Activated CD4-positive, alpha-beta memory T cell treated with anti-CD3 and anti-CD28 coated beads, Interleukin-2, amount 10 ng/mL, durations not matched to agents 7 days and 5 days (primary cell): ENCODE data around the gene CRACDL. TPM values are rescaled to one million over a fixed set of nuclear protein-coding genes. Genes with fewer than 3 reads are reported as not detected.
A peak's percentile ranks its signal among the peaks of the same experiment; 100 is the strongest.

Source experiments
- CTCF ChIA-PET: fragments of 350-600 bp; sonication (Branson Sonifier 250); formaldehyde crosslinking; loops from one replicate; lab custom pipeline; 2021; ENCODE audit warnings: antibody characterized with exemption, inconsistent platforms; lab: Charles Lee
- POLR2A ChIA-PET: fragments of 350-600 bp; sonication (Branson Sonifier 250); formaldehyde crosslinking; loops from one replicate; lab custom pipeline; 2021; ENCODE audit warnings: antibody characterized with exemption; lab: Charles Lee
- DNase-seq: peaks from one replicate; pipeline ENCODE4 v3.0.0-alpha.2; 2020
- H3K27ac Mint-ChIP-seq: one replicate; pipeline ENCODE4 v1.8.0; 2021; ENCODE audit warnings: mild to moderate bottlenecking, mixed read lengths
- H3K27me3 Mint-ChIP-seq: one replicate; pipeline ENCODE4 v1.8.0; 2021; ENCODE audit warnings: mixed read lengths
- H3K36me3 Mint-ChIP-seq: one replicate; pipeline ENCODE4 v1.8.0; 2021; ENCODE audit warnings: low read depth, mixed read lengths
- H3K4me1 Mint-ChIP-seq: one replicate; pipeline ENCODE4 v1.8.0; 2021; ENCODE audit warnings: mixed read lengths
- H3K4me3 Mint-ChIP-seq: one replicate; pipeline ENCODE4 v1.8.0; 2021; ENCODE audit warnings: mild to moderate bottlenecking, mixed read lengths
- H3K9me3 Mint-ChIP-seq: one replicate; pipeline ENCODE4 v1.8.0; 2021; ENCODE audit warnings: mixed read lengths
- total RNA-seq, 2 experiments: library from RNA; stranded (reverse); gene quantifications; one replicate each; pipeline ENCODE4 v1.2.3, GENCODE V29; 2021

CRACDL gene, protein sequence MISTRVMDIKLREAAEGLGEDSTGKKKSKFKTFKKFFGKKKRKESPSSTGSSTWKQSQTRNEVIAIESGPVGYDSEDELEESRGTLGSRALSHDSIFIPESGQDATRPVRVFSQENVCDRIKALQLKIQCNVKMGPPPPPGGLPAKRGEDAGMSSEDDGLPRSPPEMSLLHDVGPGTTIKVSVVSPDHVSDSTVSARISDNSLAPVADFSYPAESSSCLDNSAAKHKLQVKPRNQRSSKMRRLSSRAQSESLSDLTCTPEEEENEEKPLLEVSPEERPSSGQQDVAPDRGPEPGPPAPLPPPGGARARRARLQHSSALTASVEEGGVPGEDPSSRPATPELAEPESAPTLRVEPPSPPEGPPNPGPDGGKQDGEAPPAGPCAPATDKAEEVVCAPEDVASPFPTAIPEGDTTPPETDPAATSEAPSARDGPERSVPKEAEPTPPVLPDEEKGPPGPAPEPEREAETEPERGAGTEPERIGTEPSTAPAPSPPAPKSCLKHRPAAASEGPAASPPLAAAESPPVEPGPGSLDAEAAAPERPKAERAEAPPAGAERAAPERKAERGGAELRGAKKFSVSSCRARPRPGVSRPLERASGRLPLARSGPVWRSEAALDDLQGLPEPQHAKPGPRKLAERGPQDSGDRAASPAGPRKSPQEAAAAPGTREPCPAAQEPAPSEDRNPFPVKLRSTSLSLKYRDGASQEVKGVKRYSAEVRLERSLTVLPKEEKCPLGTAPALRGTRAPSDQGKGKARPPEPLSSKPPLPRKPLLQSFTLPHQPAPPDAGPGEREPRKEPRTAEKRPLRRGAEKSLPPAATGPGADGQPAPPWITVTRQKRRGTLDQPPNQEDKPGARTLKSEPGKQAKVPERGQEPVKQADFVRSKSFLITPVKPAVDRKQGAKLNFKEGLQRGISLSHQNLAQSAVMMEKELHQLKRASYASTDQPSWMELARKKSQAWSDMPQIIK
- under 1 TPM; 0.18 to 0.20 TPM for total RNA-seq

DNA sequence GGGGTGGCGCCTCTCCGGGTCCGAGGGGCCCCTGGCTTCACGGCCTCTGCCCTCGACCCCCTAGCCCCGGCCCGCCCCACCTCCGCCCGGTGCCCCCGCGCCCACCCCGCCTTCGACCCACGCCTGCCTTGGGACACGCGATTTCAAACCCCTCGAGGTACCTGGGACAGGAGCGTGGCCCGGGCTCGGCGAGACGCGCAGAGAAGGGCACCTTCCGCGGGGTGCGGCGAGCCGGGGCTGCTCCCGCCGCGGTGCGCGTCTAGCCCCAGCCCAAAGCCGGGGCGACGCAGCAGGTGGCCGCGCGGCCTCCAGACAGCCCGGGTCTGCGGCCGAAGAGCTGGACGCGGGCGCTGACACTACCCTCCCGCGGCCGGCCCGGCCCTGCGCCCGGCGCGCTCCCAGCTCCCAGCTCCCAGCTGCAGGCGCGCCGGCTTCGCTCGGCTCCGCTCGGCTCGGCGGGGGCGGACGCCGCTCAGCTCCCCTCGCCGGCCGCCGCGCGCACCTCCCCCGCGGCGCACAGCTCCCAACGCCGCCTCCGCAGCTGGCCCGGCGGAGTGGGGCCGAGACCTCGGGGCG is at the start of gene CRACDL:
Gene CRACDL (minus strand): TSS at position 449 of the 576 bp plus-strand sequence. CDS start 89,425 bp downstream, outside the sequence.
- Mint-ChIP-seq H3K4me1 (peaks cover 10% of the 10 kb centered on the region), H3K9me3 (no peaks in the 10 kb centered on the region), H3K4me3 (peak within 1 kb of the TSS; percentile 38), H3K36me3 (peaks cover 3% of the 10 kb centered on the region), H3K27ac (no peak within 1 kb of the TSS), H3K27me3 (peaks cover 72% of the 10 kb centered on the region)
- ChIA-PET CTCF (interaction anchor here (1.0 kb wide), 1 partner anchor 30 kb away, joined by 4 read pairs; no protein-coding TSS in a partner anchor), POLR2A (no interaction called here)
- DNase-seq: no peak

DNA sequence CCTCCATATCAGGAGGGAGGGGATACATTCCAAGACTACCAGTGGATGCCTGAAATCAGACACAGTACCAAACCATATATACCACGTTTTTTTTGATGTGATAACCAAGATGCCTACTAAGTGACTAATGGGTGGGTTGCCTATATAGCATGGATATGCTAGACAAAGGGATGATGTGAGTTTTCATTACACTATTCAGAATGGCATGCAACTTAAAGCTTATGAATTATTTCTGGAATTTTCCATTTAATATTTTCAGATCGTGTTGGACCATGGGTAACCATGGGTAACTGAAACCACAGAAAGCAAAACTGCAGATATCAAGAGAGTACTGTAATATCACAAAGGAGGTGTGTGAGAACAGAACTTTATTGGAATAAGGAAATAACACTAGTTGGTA is 39.6 kb upstream of the CRACDL start:
- no peak overlapping the region for H3K4me3 Mint-ChIP-seq
- peaks cover 18% of the 10 kb centered on the region for H3K9me3 Mint-ChIP-seq
- ChIA-PET CTCF (no interaction called here), POLR2A (no interaction called here)
- H3K27me3 Mint-ChIP-seq: peaks cover 19% of the 10 kb centered on the region
- H3K36me3 Mint-ChIP-seq: peaks cover 2% of the 10 kb centered on the region
- no peak for DNase-seq
- H3K27ac Mint-ChIP-seq: no peak overlapping the region
- H3K4me1 Mint-ChIP-seq: no peaks in the 10 kb centered on the region

GRCh38 chr2:98972582-98973167 is 36.6 kb upstream of the CRACDL start:
- DNase-seq: no peak
- CTCF ChIA-PET: no interaction called here
- POLR2A ChIA-PET: no interaction called here

GRCh38 chr2:98959810-98960507 is 23.9 kb upstream of the CRACDL start:
- Mint-ChIP-seq H3K27ac (no peak overlapping the region), H3K9me3 (peaks cover 8% of the 10 kb centered on the region), H3K4me1 (no peaks in the 10 kb centered on the region), H3K36me3 (no peaks in the 10 kb centered on the region), H3K27me3 (peaks cover 32% of the 10 kb centered on the region), H3K4me3 (no peak overlapping the region)
- CTCF ChIA-PET: no interaction called here
- DNase-seq: no peak
- POLR2A ChIA-PET: no interaction called here

More at GRCh38 chr2:98972582-98973167, 36.6 kb upstream of the CRACDL start:
- H3K4me3 Mint-ChIP-seq: no peak overlapping the region
- peaks cover 25% of the 10 kb centered on the region for H3K27me3 Mint-ChIP-seq
- H3K36me3 Mint-ChIP-seq: peaks cover 3% of the 10 kb centered on the region
- H3K9me3 Mint-ChIP-seq: peaks cover 25% of the 10 kb centered on the region
- H3K27ac Mint-ChIP-seq: no peak overlapping the region
- no peaks in the 10 kb centered on the region for H3K4me1 Mint-ChIP-seq

DNA sequence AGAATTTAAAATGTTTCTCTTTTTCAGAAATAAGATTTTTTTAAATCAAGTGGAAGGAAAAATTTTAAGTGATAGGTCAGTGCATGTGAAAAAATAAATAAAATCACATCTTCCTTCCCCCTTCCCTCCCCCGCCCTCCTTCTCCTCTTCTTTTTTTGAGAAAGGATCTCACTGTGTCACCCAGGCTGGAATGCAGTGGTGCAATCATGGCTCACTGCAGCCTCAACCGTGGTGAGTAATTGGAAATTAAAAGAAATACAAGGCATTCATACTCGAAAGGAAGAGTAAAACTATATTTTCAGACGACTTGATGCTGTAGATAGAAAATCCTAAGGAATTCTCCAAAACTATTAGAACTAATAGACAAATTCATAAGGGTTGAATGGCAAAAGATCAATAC is 16.9 kb upstream of the CRACDL start:
- Mint-ChIP-seq H3K36me3 (no peaks in the 10 kb centered on the region), H3K9me3 (no peaks in the 10 kb centered on the region), H3K4me3 (no peak overlapping the region), H3K4me1 (no peaks in the 10 kb centered on the region), H3K27ac (no peak overlapping the region), H3K27me3 (peaks cover 38% of the 10 kb centered on the region)
- no peak for DNase-seq
- POLR2A ChIA-PET: no interaction called here
- CTCF ChIA-PET: no interaction called here

DNA sequence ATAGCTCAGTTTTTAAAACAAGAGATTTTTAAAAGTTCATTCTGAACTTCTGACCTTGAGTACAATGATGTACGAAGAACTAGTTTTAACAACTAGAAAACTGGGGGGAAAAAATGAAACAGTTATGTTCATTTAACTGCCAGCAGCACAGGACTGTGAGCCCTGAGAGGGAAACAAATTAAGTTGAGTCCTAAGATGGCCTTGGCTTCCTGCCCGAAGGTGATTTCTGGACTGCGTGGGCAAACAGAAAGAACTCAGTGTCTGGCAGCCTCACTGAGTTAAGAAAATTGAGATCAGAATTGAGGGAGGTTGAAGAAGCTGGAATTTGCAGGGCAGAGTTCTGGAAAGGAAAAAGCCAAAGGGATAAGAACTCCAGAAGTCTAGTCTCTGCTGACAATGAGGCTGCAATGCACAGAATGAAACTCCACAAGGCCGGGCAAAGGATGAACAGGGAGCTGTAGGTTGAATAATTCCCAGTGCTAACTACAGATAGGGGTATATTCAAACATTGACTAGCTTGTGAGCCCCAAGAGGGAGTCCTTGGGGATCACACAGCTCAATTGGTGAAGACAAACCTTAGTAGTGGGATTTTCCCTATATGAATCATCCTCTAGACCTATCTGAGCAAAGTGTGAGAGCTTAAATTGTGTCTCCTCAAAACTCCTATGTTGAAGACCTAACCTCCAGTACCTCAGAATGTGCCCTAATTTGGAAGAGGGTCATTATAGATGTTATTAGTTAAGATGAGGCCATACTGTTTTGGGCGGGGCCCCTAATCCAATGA is 13.1 kb upstream of the CRACDL start:
- H3K4me1 Mint-ChIP-seq: no peaks in the 10 kb centered on the region
- CTCF ChIA-PET: no interaction called here
- no peak overlapping the region for H3K27ac Mint-ChIP-seq
- H3K36me3 Mint-ChIP-seq: no peaks in the 10 kb centered on the region
- no peaks in the 10 kb centered on the region for H3K9me3 Mint-ChIP-seq
- peaks cover 33% of the 10 kb centered on the region for H3K27me3 Mint-ChIP-seq
- no peak overlapping the region for H3K4me3 Mint-ChIP-seq
- POLR2A ChIA-PET: no interaction called here
- no peak for DNase-seq

- DNase-seq: no peak
- Mint-ChIP-seq H3K4me1 (no peaks in the 10 kb centered on the region), H3K4me3 (no peak overlapping the region), H3K9me3 (no peaks in the 10 kb centered on the region), H3K27me3 (peaks cover 23% of the 10 kb centered on the region), H3K36me3 (no peaks in the 10 kb centered on the region), H3K27ac (no peak overlapping the region)
- ChIA-PET CTCF (no interaction called here), POLR2A (interaction anchor here (0.6 kb wide), 1 partner anchor 62 kb away, joined by 3 read pairs; no protein-coding TSS in a partner anchor)
Measured at GRCh38 chr2:98947554-98947953, 11.5 kb upstream of the CRACDL start.

DNA sequence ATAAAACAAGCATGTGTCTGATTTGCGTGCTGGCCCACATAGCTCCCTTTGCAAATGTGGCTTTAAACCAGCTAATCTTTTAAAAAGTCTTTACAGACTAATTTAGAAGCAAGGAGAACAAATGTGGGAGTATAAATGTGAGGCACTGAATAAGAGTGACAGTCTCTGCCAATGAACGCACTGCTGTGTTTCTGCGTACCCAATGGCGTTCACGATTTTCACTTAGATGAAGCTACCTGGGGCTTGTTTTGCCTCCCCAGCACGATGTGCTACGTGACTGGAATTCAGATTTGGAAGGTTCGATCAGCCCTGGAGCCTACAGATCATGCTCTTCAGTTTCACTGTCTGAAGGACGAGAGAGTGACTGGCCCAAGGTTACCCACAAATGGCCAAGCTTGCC is 10.8 kb upstream of the CRACDL start:
- no peaks in the 10 kb centered on the region for H3K4me1 Mint-ChIP-seq
- ChIA-PET CTCF (no interaction called here), POLR2A (no interaction called here)
- no peak for DNase-seq
- no peak overlapping the region for H3K27ac Mint-ChIP-seq
- H3K36me3 Mint-ChIP-seq: no peaks in the 10 kb centered on the region
- peaks cover 20% of the 10 kb centered on the region for H3K27me3 Mint-ChIP-seq
- H3K4me3 Mint-ChIP-seq: no peak overlapping the region
- H3K9me3 Mint-ChIP-seq: no peaks in the 10 kb centered on the region

DNA sequence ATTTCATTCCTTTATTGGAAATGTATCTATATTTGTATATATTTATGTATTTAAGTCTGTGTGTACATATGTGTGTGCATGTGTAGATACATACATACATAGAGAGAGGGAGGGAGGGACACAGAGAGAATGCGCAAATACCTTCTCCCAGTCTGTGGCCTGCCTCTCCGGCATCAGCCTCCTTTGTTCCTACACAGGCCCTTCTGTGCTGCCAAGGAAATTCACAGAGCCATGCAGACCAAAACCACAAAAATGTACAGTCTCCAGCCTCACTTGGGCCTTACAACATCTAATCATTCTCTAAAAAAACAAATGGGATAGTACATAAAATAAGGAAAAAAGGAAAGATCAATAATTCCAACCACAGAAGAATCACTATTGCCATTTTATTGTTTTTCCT is 8.8 kb upstream of the CRACDL start:
- no peaks in the 10 kb centered on the region for H3K9me3 Mint-ChIP-seq
- no peaks in the 10 kb centered on the region for H3K36me3 Mint-ChIP-seq
- no peak overlapping the region for H3K4me3 Mint-ChIP-seq
- POLR2A ChIA-PET: no interaction called here
- peaks cover 16% of the 10 kb centered on the region for H3K27me3 Mint-ChIP-seq
- no peak overlapping the region for H3K27ac Mint-ChIP-seq
- H3K4me1 Mint-ChIP-seq: no peaks in the 10 kb centered on the region
- no peak for DNase-seq
- CTCF ChIA-PET: no interaction called here

- no peak overlapping the region for H3K27ac Mint-ChIP-seq
- peaks cover 38% of the 10 kb centered on the region for H3K27me3 Mint-ChIP-seq
- no peak for DNase-seq
- H3K4me1 Mint-ChIP-seq: peaks cover 10% of the 10 kb centered on the region
- no peak overlapping the region for H3K4me3 Mint-ChIP-seq
- ChIA-PET POLR2A (no interaction called here), CTCF (interaction anchor here (0.5 kb wide), 1 partner anchor 251 kb away, joined by 3 read pairs; no protein-coding TSS in a partner anchor)
- H3K36me3 Mint-ChIP-seq: peaks cover 3% of the 10 kb centered on the region
- no peaks in the 10 kb centered on the region for H3K9me3 Mint-ChIP-seq
Measured at GRCh38 chr2:98940102-98940501, 4.1 kb upstream of the CRACDL start.

DNA sequence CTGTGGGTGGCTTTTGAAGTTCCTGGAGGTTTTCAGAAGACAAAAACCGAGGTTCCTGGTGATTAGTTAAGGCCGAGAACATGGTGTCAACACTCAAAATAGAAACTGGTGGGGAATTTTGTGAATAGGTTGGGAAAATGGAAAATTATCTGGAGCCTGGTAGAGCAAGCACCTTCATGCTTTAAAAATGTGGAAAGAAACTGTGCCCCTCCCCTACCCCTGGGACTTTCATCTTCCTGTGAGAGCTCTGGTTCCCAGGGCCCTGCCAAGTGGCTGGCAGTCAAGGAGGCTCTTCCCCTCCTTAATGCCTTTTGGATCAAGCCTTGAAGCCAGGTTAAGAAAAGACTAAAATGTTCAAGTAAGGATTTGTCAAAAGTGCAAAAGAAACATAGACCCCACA is 1.9 kb upstream of the CRACDL start:
- POLR2A ChIA-PET: no interaction called here
- Mint-ChIP-seq H3K27ac (no peak overlapping the region), H3K9me3 (no peaks in the 10 kb centered on the region), H3K4me3 (no peak overlapping the region), H3K4me1 (peaks cover 10% of the 10 kb centered on the region), H3K36me3 (peaks cover 3% of the 10 kb centered on the region), H3K27me3 (peaks cover 58% of the 10 kb centered on the region)
- DNase-seq: no peak
- CTCF ChIA-PET: no interaction called here
